ENCODE data around the gene PRICKLE4. TPM values are rescaled to one million over a fixed set of nuclear protein-coding genes. Genes with fewer than 3 reads are reported as not detected.

The PRICKLE4 gene
- total RNA-seq, 1 donor from 2014 or later, result 5.9 TPM

DNA sequence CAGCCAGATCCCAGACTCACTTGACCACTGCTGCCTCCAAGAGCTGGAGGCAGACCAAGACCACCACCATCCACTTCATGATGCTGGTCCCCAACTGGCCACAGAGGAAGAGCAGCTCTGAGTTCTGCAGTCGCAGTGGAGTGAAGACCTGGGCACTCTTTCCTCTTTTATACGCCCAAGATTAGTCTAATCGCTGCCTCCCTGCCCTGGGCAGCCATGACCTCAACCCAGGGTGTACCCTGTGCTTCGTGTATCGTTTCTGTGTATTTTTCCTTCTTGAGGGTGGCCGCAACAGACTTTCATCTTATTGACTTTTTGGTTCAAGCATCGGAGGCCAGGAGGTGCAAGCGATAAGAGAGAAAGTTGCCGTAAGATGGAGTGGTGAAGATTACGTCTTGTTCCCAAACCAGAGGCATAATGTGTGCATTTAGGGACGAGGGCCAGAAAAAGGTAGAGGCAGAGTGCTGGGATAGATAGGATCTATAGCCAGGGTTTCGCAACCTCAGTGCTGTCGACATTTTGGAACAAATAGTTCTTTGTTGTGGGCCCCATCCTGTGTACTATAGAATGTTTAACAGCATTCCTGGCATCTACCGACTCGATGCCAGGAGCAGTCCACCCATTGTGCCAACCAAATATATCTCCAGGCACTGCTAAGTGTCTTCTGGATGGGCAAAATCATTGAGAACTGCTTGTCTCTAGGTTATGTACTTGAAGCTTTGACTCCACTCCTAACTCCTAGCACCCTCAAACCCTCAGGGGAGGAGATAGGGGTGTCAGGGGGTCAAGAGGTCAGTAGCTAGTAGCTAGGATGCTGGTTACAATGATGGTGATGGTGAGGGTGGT, 33.1 kb upstream of the PRICKLE4 start, which contains the start of gene PGC:
Gene PGC, minus strand, starts transcription at position 142 of the 846 bp plus-strand sequence. Its CDS starts 63 bp downstream, at position 79.
- TF ChIP-seq, protein P1, sequence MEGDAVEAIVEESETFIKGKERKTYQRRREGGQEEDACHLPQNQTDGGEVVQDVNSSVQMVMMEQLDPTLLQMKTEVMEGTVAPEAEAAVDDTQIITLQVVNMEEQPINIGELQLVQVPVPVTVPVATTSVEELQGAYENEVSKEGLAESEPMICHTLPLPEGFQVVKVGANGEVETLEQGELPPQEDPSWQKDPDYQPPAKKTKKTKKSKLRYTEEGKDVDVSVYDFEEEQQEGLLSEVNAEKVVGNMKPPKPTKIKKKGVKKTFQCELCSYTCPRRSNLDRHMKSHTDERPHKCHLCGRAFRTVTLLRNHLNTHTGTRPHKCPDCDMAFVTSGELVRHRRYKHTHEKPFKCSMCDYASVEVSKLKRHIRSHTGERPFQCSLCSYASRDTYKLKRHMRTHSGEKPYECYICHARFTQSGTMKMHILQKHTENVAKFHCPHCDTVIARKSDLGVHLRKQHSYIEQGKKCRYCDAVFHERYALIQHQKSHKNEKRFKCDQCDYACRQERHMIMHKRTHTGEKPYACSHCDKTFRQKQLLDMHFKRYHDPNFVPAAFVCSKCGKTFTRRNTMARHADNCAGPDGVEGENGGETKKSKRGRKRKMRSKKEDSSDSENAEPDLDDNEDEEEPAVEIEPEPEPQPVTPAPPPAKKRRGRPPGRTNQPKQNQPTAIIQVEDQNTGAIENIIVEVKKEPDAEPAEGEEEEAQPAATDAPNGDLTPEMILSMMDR (IDR thresholded peaks at IDR 0.05), result no peak
- Mint-ChIP-seq H3K36me3 (ENCODE audit: low read depth) (no peaks in the 10 kb centered on the region), H3K9me3 (ENCODE audit: low read depth) (no peaks in the 10 kb centered on the region), H3K4me1 (ENCODE audit: low read depth) (no peaks in the 10 kb centered on the region), H3K27me3 (ENCODE audit: low read depth) (peaks cover 5% of the 10 kb centered on the region), H3K4me3 (ENCODE audit: unreplicated experiment) (no peak within 1 kb of the TSS), H3K27ac (ENCODE audit: unreplicated experiment) (no peak within 1 kb of the TSS)
- DNase-seq (ENCODE audit: low spot score), result no peak

DNA sequence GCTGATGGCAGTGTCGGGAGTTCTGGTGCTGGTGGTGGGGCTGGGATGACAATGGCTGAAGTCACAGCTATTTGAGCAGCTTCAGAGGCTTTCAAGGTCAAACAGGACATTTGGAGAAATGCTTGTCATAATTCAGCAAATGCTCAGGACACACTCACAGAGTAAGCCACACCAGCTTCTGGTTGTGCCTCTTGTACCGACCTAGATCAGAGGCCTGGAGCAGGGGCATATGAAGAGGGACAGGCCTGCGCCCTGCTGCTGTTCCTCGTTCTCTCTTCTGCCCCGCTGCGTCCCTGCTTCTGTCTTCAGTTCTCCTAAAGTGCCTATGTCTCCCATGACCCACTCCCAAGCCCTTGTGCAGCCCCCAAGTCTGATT, 32.5 kb upstream of the PRICKLE4 start:
- no peaks in the 10 kb centered on the region for H3K9me3 Mint-ChIP-seq (ENCODE audit: low read depth)
- peaks cover 6% of the 10 kb centered on the region for H3K27me3 Mint-ChIP-seq (ENCODE audit: low read depth)
- H3K4me3 Mint-ChIP-seq (ENCODE audit: unreplicated experiment), result no peak overlapping the region
- H3K27ac Mint-ChIP-seq (ENCODE audit: unreplicated experiment), result no peak overlapping the region
- DNase-seq (ENCODE audit: low spot score), result no peak
- no peaks in the 10 kb centered on the region for H3K4me1 Mint-ChIP-seq (ENCODE audit: low read depth)
- TF ChIP-seq, protein P1 (IDR thresholded peaks at IDR 0.05), result no peak
- H3K36me3 Mint-ChIP-seq (ENCODE audit: low read depth), result no peaks in the 10 kb centered on the region

DNA sequence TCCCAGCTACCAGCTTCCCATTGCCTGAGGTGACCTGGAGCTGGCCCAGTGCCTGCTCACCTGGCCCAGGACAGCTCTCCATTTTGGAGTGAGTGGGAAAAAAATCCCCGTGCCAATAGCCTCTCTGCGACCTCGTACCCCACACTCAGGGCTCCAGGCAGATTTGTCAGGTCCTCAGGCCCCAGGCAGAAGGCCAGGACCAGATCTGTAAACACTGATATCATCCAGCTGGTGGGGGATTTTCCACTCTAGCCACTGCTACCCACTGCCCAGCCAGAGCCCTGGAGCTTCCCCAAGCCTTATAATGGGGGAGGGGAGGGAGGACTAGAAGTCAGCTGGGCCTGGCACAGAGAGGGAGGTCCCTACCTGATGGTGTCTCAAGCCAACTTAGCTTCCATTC, 32.0 kb upstream of the PRICKLE4 start:
- TF ChIP-seq, protein P1 (IDR thresholded peaks at IDR 0.05), result no peak
- no peaks in the 10 kb centered on the region for H3K4me1 Mint-ChIP-seq (ENCODE audit: low read depth)

DNA sequence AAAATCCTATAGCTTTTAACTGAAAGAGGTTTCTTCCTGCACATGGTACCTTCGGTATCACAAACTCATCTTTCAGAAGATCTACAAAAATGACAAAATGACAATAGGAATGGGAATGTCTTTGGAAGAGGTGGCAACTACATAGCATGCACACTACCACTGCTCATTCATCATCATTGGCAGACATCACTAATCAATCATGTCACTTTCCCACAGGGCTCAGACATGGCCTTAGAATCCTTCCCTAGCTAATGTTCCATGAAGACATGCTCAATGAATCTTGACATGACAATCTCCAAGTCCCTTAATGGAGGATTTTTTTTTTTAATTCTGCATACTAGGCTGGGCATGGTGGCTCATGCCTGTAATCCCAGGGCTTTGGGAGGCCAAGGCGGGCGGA, 30.2 kb upstream of the PRICKLE4 start:
- H3K4me1 Mint-ChIP-seq (ENCODE audit: low read depth), result no peaks in the 10 kb centered on the region
- no peak for DNase-seq (ENCODE audit: low spot score)
- H3K4me3 Mint-ChIP-seq (ENCODE audit: unreplicated experiment), result no peak overlapping the region
- no peaks in the 10 kb centered on the region for H3K9me3 Mint-ChIP-seq (ENCODE audit: low read depth)
- TF ChIP-seq, protein P1 (IDR thresholded peaks at IDR 0.05), result no peak
- no peak overlapping the region for H3K27ac Mint-ChIP-seq (ENCODE audit: unreplicated experiment)
- peaks cover 18% of the 10 kb centered on the region for H3K27me3 Mint-ChIP-seq (ENCODE audit: low read depth)
- no peaks in the 10 kb centered on the region for H3K36me3 Mint-ChIP-seq (ENCODE audit: low read depth)

More for the DNA sequence above, 32.0 kb upstream of the PRICKLE4 start:
- no peaks in the 10 kb centered on the region for H3K36me3 Mint-ChIP-seq (ENCODE audit: low read depth)
- no peak overlapping the region for H3K27ac Mint-ChIP-seq (ENCODE audit: unreplicated experiment)
- DNase-seq (ENCODE audit: low spot score), result no peak
- H3K4me3 Mint-ChIP-seq (ENCODE audit: unreplicated experiment), result no peak overlapping the region
- peaks cover 9% of the 10 kb centered on the region for H3K27me3 Mint-ChIP-seq (ENCODE audit: low read depth)
- no peaks in the 10 kb centered on the region for H3K9me3 Mint-ChIP-seq (ENCODE audit: low read depth)

DNA sequence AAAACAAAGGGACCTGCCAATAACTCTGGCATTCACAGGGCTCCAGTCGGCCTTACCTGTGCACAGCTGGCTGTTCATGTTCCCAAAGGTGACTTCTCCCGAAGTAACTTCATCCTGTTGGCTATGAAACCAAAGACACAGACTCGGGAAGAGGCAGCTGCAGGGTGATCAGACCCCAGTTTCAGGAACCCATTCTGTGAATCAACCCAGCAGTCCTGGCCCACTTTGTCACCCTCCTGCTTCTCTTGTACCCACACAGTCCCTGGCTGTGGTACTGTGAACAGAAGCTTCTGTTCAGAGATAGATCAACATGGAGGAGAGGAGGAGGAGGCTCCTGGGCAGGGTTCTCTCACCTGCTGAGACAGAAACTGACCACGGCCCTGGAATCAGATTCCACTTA, 24.7 kb upstream of the PRICKLE4 start:
- no peak for DNase-seq (ENCODE audit: low spot score)
- H3K4me3 Mint-ChIP-seq (ENCODE audit: unreplicated experiment), result no peak overlapping the region
- H3K36me3 Mint-ChIP-seq (ENCODE audit: low read depth), result no peaks in the 10 kb centered on the region
- H3K4me1 Mint-ChIP-seq (ENCODE audit: low read depth), result peaks cover 6% of the 10 kb centered on the region
- peaks cover 18% of the 10 kb centered on the region for H3K27me3 Mint-ChIP-seq (ENCODE audit: low read depth)
- no peak overlapping the region for H3K27ac Mint-ChIP-seq (ENCODE audit: unreplicated experiment)
- TF ChIP-seq, protein P1 (IDR thresholded peaks at IDR 0.05), result no peak
- no peaks in the 10 kb centered on the region for H3K9me3 Mint-ChIP-seq (ENCODE audit: low read depth)

Data from chondrocyte (in vitro differentiated cells).